GM13976 (cell line): ENCODE measurements around the gene HSPE1.
"Not testable (repeated sequence)": the region's sequence is repeated elsewhere in the genome, so short reads cannot be mapped to it uniquely, and the experiment has no call there.

Experiments
- DNase-seq: peaks from one replicate; pipeline ENCODE4 v3.0.0; 2012; ENCODE audit warnings: low spot score
- in situ Hi-C: fragments of 300-500 bp; cut with MboI; formaldehyde crosslinking; loops from one replicate; pipeline ENCODE4 v1.12.0; 2022; ENCODE audit warnings: low sequenced_read_pairs, mixed read lengths, inconsistent platforms; ENCODE audit not compliant: unreplicated experiment
- TF ChIP-seq, protein P1 (sequence below): IDR thresholded peaks from 2 replicates; pipeline ENCODE4 v1.5.1; 2012; ENCODE audit warnings: borderline replicate concordance, mild to moderate bottlenecking; ENCODE audit not compliant: insufficient read depth; ENCODE audit errors: extremely low read depth, missing control alignments, control extremely low read depth

Gene HSPE1

DNA sequence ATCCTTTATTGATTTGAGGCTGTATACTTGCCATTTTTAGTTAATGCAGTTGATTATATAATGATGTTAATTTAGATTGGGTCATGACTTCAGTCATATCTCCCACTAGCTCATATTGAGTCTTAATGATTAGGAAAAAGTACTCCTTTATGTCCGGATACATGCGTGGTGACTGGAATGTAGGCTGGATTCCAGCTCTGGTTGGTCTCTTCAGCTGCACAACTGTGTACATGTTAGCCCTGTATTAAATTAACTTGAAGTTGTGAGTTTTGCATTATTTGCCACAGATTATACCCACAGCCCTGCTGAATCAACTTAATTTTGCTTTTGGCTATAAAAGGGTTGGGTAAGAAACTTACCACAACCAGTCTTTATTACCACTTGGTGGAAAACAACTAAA is 38.2 kb downstream of the HSPE1 start:
- in situ Hi-C loops, result no loop called here
- TF ChIP-seq, protein P1, sequence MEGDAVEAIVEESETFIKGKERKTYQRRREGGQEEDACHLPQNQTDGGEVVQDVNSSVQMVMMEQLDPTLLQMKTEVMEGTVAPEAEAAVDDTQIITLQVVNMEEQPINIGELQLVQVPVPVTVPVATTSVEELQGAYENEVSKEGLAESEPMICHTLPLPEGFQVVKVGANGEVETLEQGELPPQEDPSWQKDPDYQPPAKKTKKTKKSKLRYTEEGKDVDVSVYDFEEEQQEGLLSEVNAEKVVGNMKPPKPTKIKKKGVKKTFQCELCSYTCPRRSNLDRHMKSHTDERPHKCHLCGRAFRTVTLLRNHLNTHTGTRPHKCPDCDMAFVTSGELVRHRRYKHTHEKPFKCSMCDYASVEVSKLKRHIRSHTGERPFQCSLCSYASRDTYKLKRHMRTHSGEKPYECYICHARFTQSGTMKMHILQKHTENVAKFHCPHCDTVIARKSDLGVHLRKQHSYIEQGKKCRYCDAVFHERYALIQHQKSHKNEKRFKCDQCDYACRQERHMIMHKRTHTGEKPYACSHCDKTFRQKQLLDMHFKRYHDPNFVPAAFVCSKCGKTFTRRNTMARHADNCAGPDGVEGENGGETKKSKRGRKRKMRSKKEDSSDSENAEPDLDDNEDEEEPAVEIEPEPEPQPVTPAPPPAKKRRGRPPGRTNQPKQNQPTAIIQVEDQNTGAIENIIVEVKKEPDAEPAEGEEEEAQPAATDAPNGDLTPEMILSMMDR, result no peak
- DNase-seq, result no peak

DNA sequence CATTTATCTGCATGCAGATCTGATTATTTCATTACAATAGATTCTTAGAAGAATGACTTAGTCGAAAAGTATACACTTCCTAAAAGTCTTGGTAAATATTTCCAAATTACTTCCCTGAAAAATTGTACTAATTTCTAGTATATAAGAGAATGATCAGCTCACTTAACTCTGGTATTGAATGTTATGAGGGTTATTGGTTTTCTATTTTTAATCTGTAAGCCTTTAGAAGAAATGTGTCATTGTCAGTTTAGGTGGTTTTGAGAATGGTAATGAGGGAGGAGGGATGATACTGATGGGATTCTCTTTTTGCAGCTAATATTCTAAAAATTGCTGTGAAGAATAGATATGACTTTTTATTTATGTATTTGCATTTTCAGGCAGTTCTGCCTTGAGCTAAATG is 39.6 kb downstream of the HSPE1 start:
- in situ Hi-C loops, result no loop called here
- DNase-seq, result no peak
- TF ChIP-seq, protein P1, result no peak

DNA sequence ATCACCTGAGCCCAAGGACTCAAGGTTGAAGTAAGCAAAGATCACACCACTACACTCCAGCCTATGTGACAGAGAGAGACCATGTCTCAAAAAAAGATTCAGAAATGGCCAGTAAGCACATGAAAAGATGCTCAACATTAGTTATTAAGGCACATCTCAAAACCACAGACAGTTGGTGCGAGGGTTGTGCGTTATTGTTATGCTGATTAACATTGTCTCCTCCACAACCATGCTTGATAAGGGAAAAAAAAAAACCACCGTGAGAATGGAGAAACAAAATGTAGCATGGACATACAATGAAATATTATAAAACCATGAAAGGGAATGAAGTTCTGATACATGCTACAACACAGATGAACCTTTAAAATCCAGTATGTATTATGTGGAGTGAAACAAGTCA is 43.0 kb downstream of the HSPE1 start:
- no peak for DNase-seq
- in situ Hi-C loops, result no loop called here
- TF ChIP-seq, protein P1, result no peak

DNA sequence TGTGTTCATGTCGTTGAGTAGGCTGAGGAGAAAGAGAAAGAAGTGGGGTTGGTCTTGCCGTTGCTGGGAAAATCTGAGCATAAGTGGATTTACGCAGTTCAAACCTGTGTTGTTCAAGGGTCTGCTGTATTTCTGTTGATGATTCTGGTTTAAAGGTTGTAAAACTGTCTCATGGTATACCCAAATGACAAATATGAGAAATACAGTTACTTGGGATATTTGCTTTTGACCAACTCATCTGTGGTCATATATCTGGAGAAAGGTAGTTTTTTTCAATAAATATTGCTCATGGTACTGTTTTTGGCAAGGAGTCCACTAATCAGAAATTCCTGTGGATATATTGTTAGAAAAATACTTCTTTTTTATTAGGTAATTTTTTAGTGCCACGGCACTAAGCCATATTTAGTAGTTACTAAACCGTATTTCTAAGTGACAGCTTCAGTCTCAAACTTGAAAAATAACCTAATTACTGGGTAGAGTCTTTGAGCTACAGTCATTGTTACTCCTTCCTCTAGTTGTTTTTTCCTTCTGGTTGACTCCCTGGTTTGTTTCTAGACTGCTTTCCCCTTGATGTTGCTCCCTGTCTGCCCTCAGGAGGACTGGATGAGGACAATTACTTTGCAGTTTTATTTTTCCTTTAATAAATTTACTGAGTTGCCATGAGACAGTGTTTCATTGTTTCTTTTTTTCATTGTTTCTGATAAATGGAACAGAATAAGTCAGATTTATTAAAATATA is 47.2 kb downstream of the HSPE1 start:
- TF ChIP-seq, protein P1, result no peak
- no peak for DNase-seq
- in situ Hi-C loops, result no loop called here

DNA sequence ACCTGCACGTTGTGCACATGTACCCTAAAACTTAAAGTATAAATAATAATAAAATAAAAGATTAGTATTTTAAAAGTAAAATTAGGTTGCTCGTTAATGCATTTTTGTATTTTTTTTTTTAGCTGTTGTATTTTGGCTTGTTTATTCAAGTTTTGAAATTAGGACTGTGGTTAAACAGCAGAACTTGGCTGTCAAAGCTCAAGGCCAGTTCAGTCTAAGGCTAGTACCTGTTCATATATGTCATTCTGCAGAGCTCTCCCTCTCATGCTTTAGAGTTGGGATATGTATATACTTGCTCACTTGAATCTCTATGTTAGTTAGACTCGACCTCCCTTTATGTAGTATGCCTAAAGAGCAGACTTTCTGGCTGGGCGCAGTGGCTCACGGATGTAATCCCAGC is 48.4 kb downstream of the HSPE1 start:
- TF ChIP-seq, protein P1, result no peak

DNA sequence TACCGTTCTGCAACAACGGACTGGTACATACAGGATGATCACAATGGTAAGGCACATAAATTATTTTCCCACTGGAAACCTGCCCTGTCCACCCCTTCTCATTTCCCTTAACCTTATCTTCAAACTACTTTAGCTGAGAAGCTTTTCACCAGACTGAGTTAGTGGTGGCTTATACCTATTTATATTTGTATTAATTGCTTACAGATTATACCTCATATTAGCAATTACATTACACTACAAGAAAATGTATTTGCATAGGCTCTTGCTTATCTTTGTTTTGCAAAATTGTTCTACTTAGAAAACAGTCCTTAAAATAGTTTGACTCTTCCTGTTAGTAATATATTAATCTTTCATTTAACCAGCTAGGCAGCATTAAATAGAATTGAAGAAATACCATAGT is 51.1 kb downstream of the HSPE1 start:
- in situ Hi-C loops, DNase-seq: not testable (repeated sequence)

More for the DNA sequence above, 48.4 kb downstream of the HSPE1 start:
- no peak for DNase-seq
- in situ Hi-C loops, result no loop called here
